Spleen (tissue), 11 donors: ENCODE data around the gene NRL. TPM values are rescaled to one million over a fixed set of nuclear protein-coding genes. Genes with fewer than 3 reads are reported as not detected.

Source experiments
- DNase-seq: peaks from one replicate; pipeline ENCODE4 v3.0.0-alpha.2; 2020
- H3K27ac ChIP-seq, 8 donors: fragments of 200-600 bp; sonication (generic) in 7 of 8; 1 replicate in 4 of 8; 2 replicates in 4 of 8; pipeline versions ENCODE4 v1.5.0 to v1.8.0; 2016 to 2021; ENCODE audit warnings: inconsistent platforms in 4 of 8, mild to moderate bottlenecking in 4 of 8, moderate library complexity in 1 of 8
- H3K27me3 ChIP-seq, 7 donors: fragments of 200-600 bp; sonication (generic) in 6 of 7; replicated peaks in 1 of 7; 1 replicate in 4 of 7; 2 replicates in 3 of 7; pipeline versions ENCODE4 v1.5.0 to v1.8.0; 2016 to 2021; ENCODE audit warnings: inconsistent platforms in 3 of 7, mild to moderate bottlenecking in 1 of 7
- H3K36me3 ChIP-seq, 6 donors: fragments of 200-600 bp; sonication (generic) in 5 of 6; 1 replicate in 4 of 6; 2 replicates in 2 of 6; pipeline versions ENCODE4 v1.5.0 to v1.8.0; 2016 to 2021; ENCODE audit warnings: inconsistent platforms in 2 of 6
- H3K4me1 ChIP-seq, 6 donors: fragments of 200-600 bp; sonication (generic) in 5 of 6; 1 replicate in 3 of 6; 2 replicates in 3 of 6; pipeline versions ENCODE4 v1.5.0 to v1.8.0; 2016 to 2021; ENCODE audit warnings: inconsistent platforms in 3 of 6
- H3K4me3 ChIP-seq, 8 donors: fragments of 200-600 bp; sonication (generic) in 7 of 8; 1 replicate in 4 of 8; 2 replicates in 4 of 8; pipeline versions ENCODE4 v1.5.0 to v1.8.0; 2016 to 2021; ENCODE audit warnings: inconsistent platforms in 4 of 8, mild to moderate bottlenecking in 4 of 8, moderate library complexity in 2 of 8
- H3K9me3 ChIP-seq, 8 donors: fragments of 200-600 bp; sonication (generic) in 7 of 8; 1 replicate in 4 of 8; 2 replicates in 4 of 8; pipeline versions ENCODE4 v1.5.0 to v1.8.0; 2016 to 2021; ENCODE audit warnings: inconsistent platforms in 4 of 8
- POLR2A ChIP-seq, 3 donors: fragments of 450-650 bp; IDR thresholded peaks; one replicate each; pipeline ENCODE4 v1.5.1; 2017; ENCODE audit warnings: antibody characterized with exemption in 3 of 3, mild to moderate bottlenecking in 1 of 3
- POLR2AphosphoS5 ChIP-seq, 3 donors: sonication (generic); formaldehyde crosslinking; IDR thresholded peaks; one replicate each; pipeline ENCODE4 v1.5.1; 2017; ENCODE audit warnings: antibody characterized with exemption in 3 of 3
- WGBS, 5 donors: extraction: QIAGEN DNeasy Blood & Tissue Kit in 3 of 5; methylation state at CpG; one replicate each; pipeline versions ENCODE4 v1.1.5 to v1.1.7; 2013 to 2018; 5-methylcytosine and 5-hydroxymethylcytosine counted together
- intact Hi-C: fragments of 100-400 bp; cut with DNase I; formaldehyde crosslinking; loops from one replicate; pipeline ENCODE4 v1.15.0; 2023; ENCODE audit warnings: low total_unique reads
- polyA plus RNA-seq, 3 donors: library from polyadenylated mRNA; stranded (reverse); fragments of 200-250 nt; gene quantifications; one replicate each; pipeline ENCODE4 v1.2.1, GENCODE V29; 2013
- total RNA-seq, 7 donors: library from RNA; depleted of rRNA in 3 of 7; stranded (reverse); fragments of >200 nt in 3 of 7; fragmentation: NEBNext Ultra II Directional in 4 of 7; extraction: Animal tissue kit (Norgen Biotek cat#: 25700) in 4 of 7; gene quantifications; one replicate each; pipeline versions ENCODE4 v1.1.0 to v1.2.1, GENCODE V29; 2016 to 2021
- TF ChIP-seq, protein P1 (sequence below), 11 experiments: fragments of 200-600 bp in 7 of 11; fragments of 450-650 bp in 4 of 11; sonication (generic) in 4 of 11; IDR thresholded peaks in 8 of 11; conservative IDR thresholded peaks in 3 of 11; 1 replicate in 7 of 11; 2 replicates in 4 of 11; pipeline versions ENCODE4 v1.4.0 to v1.8.0; 2016 to 2021; ENCODE audit warnings: antibody characterized with exemption in 11 of 11, inconsistent platforms in 4 of 11, mild to moderate bottlenecking in 1 of 11
- donor health status: healthy with polysubstance abuse.
- donor health status: DM: no; HTN: no; CAD: no; lungs with moderate emphysema.
- donor health status: DM: no; HTN: no; CAD: no.
- donor health status: Bipolar disorder and iron deficiency.
- donor health status: healthy.
- donor health status: DM: no; HTN: no; CAD: no.
- donor health status: DM: yes; HTN: yes; CAD: no.

The NRL gene
- total and polyA plus RNA-seq, 10 donors = 2.0 to 7.8 (median 4.0) TPM

DNA sequence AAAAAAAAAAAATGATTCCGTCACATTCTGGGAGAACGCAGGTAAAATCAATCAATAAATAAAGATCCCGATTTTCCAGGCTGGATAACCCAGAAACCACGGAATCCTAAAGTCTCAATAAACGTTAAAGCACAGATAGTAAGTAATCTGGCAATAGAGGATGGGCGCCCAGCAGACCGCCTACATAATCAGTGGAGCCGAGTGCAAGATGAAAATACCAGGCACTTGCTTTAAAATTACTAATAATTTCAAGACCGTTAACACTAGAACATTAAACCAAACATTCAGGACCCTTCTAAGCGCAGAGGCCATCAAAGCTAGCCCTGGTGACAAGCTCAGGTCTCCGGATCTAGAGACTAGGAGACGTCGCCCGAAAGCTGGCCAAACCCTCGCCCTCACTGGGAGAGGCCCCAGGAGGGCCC, 1.4 kb downstream of the NRL start:
- DNase-seq = no peak
- WGBS, 5 donors = 17 to 22% (median 20%) methylated on average over 15 of the region's 15 CpGs
- Histone ChIP-seq H3K4me1 (peaks cover 28 to 69% (median 59%) of the 10 kb centered on the region in 6 donors), H3K4me3 (peak overlapping the region; percentile 46 to 85 (median 76)), H3K9me3 (no peaks in the 10 kb centered on the region), H3K36me3 (peaks cover 3 to 19% (median 14%) of the 10 kb centered on the region in 6 donors), H3K27ac (peak overlapping the region; percentile 97 to 100 (median 98)), H3K27me3 (no peaks in the 10 kb centered on the region)
- intact Hi-C loops = no loop called here
- no peak for TF ChIP-seq POLR2AphosphoS5 (IDR thresholded peaks at IDR 0.05)
- TF ChIP-seq, protein P1, sequence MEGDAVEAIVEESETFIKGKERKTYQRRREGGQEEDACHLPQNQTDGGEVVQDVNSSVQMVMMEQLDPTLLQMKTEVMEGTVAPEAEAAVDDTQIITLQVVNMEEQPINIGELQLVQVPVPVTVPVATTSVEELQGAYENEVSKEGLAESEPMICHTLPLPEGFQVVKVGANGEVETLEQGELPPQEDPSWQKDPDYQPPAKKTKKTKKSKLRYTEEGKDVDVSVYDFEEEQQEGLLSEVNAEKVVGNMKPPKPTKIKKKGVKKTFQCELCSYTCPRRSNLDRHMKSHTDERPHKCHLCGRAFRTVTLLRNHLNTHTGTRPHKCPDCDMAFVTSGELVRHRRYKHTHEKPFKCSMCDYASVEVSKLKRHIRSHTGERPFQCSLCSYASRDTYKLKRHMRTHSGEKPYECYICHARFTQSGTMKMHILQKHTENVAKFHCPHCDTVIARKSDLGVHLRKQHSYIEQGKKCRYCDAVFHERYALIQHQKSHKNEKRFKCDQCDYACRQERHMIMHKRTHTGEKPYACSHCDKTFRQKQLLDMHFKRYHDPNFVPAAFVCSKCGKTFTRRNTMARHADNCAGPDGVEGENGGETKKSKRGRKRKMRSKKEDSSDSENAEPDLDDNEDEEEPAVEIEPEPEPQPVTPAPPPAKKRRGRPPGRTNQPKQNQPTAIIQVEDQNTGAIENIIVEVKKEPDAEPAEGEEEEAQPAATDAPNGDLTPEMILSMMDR (IDR thresholded peaks at IDR 0.05 in 8 of 11, conservative IDR thresholded peaks at IDR 0.05 in 3 of 11) = no peak
- TF ChIP-seq POLR2A (IDR thresholded peaks at IDR 0.05) = no peak

DNA sequence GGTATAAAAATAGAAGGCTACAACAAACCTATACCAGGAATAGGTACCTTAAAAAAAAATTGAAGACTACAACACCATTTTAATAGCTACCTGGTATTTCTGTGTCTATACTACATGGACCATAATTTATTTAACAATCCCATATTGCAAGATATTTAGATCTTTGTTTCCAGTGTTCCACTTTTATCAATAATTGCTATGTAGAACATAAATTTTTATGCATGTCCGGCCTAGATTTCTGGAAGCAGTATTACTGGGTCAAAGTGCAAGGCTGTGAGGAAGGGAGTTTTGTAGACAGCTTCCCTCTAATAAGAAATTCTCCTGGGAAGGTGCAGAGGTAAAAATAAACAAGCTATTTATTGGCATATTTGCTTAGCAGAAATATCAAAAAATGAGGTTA, 4.2 kb downstream of the NRL start:
- peak overlapping the region in 5 of 8 donors; percentile 21 to 74 (median 41) for H3K27ac ChIP-seq
- DNase-seq = no peak
- peaks cover 12 to 67% (median 51%) of the 10 kb centered on the region in 6 donors for H3K4me1 ChIP-seq
- H3K4me3 ChIP-seq = no peak overlapping the region
- TF ChIP-seq POLR2AphosphoS5 (IDR thresholded peaks at IDR 0.05) (no peak), POLR2A (IDR thresholded peaks at IDR 0.05) (no peak)
- TF ChIP-seq, protein P1 (IDR thresholded peaks at IDR 0.05 in 8 of 11, conservative IDR thresholded peaks at IDR 0.05 in 3 of 11) = no peak
- intact Hi-C loops = no loop called here
- H3K36me3 ChIP-seq = no peaks in the 10 kb centered on the region
- WGBS, 5 donors = 46 to 74% (median 68%) methylated on average over 1 of the region's 1 CpG
- H3K9me3 ChIP-seq = no peaks in the 10 kb centered on the region
- no peaks in the 10 kb centered on the region for H3K27me3 ChIP-seq

DNA sequence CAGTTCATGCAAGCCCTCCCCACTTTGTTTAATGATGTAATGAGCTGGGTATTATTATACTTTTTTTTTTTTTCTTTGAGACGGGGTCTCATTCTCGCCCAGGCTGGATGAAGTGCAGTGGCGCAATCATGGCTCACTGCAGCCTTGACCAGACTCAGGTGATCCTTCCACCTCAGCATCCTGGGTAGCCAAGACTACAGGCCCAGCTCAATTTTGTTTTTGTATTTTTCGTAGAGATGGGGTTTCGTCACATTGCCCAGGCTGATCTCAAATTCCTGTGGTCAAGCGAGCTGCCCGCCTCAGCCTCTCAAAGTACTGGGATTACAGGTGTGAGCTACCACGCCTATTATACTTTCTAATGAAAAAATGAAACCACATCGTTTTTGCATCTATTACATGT, 4.7 kb downstream of the NRL start:
- Histone ChIP-seq H3K36me3 (peaks cover 0 to 2% (median 0%) of the 10 kb centered on the region in 6 donors), H3K4me1 (peaks cover 11 to 65% (median 49%) of the 10 kb centered on the region in 6 donors), H3K9me3 (no peaks in the 10 kb centered on the region), H3K27ac (peak overlapping the region in 4 of 8 donors; percentile 21 to 74 (median 56)), H3K4me3 (no peak overlapping the region), H3K27me3 (no peaks in the 10 kb centered on the region)
- DNase-seq = peak; percentile 38
- intact Hi-C loops = no loop called here
- WGBS, 5 donors = 74 to 86% (median 79%) methylated on average over 9 of the region's 9 CpGs
- TF ChIP-seq POLR2A (IDR thresholded peaks at IDR 0.05) (no peak), POLR2AphosphoS5 (IDR thresholded peaks at IDR 0.05) (no peak)
- TF ChIP-seq, protein P1 (IDR thresholded peaks at IDR 0.05 in 8 of 11, conservative IDR thresholded peaks at IDR 0.05 in 3 of 11) = no peak

DNA sequence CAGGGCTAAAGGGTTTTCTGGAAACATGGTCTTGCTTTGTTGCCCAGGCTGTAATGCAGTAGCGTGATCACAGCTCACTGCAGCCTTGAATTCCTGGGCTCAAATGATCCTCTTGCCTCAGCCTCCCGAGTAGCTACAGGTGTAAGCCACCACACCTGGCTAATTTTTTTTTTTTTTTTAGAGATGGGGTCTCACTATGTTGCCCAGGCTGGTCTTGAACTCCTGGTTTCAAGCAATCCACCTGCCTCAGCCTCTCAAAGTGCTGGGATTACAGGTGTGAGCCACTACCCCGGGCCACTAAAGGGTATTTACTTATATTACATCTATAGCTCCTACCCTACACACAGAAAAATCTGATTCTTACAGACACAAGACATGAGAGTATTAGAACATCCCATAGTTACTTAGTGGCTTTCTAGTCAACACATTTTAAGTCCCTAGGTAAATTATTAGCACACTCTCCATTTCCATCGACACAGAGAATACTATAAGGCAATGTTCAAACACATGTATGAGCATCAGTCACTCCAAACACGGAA, 6.3 kb downstream of the NRL start:
- H3K27me3 ChIP-seq = no peaks in the 10 kb centered on the region
- H3K27ac ChIP-seq = peak overlapping the region; percentile 55 to 86 (median 72)
- peak; percentile 10 for DNase-seq
- WGBS, 5 donors = 45 to 54% (median 50%) methylated on average over 5 of the region's 5 CpGs
- H3K4me1 ChIP-seq = peaks cover 11 to 60% (median 47%) of the 10 kb centered on the region in 6 donors
- intact Hi-C loops = no loop called here
- peaks cover 0 to 19% (median 8%) of the 10 kb centered on the region in 6 donors for H3K36me3 ChIP-seq
- H3K4me3 ChIP-seq = no peak overlapping the region
- no peaks in the 10 kb centered on the region for H3K9me3 ChIP-seq
- no peak for TF ChIP-seq POLR2AphosphoS5 (IDR thresholded peaks at IDR 0.05)
- no peak for TF ChIP-seq POLR2A (IDR thresholded peaks at IDR 0.05)
- TF ChIP-seq, protein P1 (IDR thresholded peaks at IDR 0.05 in 8 of 11, conservative IDR thresholded peaks at IDR 0.05 in 3 of 11) = no peak
